ENCODE results near the gene OR1J1. TPM values are rescaled to one million over a fixed set of nuclear protein-coding genes. Genes with fewer than 3 reads are reported as not detected.

OR1J1 gene
- total RNA-seq, 2 experiments from 2014 or later, result not detected

Other genes starting within 250 kb of the OR1J1 start
- gene LHX6, start 249.0 kb downstream of the OR1J1 start, total RNA-seq, result under 1 TPM; 0.07 to 0.22 TPM
- 10 to 100 TPM; 24.3 to 28.6 TPM for gene RBM18, start 213.1 kb downstream of the OR1J1 start, total RNA-seq
- gene MRRF, start 213.0 kb downstream of the OR1J1 start, total RNA-seq, result 10 to 100 TPM; 69.8 to 76.0 TPM
- gene PTGS1, start 106.9 kb downstream of the OR1J1 start, total RNA-seq, result under 1 TPM in 1 of 2 experiments, not detected in 1; 0.23 TPM
- not detected for gene OR1J2, start 32.9 kb upstream of the OR1J1 start, total RNA-seq
- not detected for gene OR1J4, start 41.2 kb upstream of the OR1J1 start, total RNA-seq
- gene OR1N1, start 49.4 kb upstream of the OR1J1 start, total RNA-seq, result not detected
- gene OR1N2, start 75.2 kb upstream of the OR1J1 start, total RNA-seq, result not detected
- gene OR1L8, start 105.5 kb upstream of the OR1J1 start, total RNA-seq, result not detected
- not detected for gene OR1Q1, start 136.8 kb upstream of the OR1J1 start, total RNA-seq
- gene OR1B1, start 179.7 kb upstream of the OR1J1 start, total RNA-seq, result not detected
- gene OR1L1, start 183.8 kb upstream of the OR1J1 start, total RNA-seq, result not detected
- not detected for gene OR1L3, start 197.2 kb upstream of the OR1J1 start, total RNA-seq
- gene OR1L4, start 246.1 kb upstream of the OR1J1 start, total RNA-seq, result not detected